Left hindlimb (tissue), 1 donor: ENCODE data around the gene HEXA.

Source experiments
- DNase-seq: peaks from one replicate; pipeline ENCODE4 v3.0.0-alpha.2; 2018

HEXA gene

DNA sequence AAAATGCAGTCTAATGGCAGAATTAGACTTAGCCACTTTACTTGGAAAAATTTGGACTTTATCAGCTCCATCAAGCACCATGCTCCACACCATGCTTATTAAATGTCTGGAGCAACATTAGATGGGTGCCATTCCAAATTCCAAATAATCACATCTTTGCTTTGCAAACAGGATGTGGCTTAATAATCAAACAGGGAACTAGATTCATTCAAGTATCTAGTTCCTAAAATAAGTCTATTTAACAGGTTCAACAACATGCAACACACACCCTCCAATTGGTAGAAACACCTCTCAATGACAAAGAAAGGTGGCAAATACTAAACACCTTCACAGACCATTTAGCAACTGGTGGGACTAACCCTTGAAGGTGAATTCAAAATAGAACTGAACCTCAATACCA lies 3.5 kb downstream of the HEXA start:
- DNase-seq = no peak

DNA sequence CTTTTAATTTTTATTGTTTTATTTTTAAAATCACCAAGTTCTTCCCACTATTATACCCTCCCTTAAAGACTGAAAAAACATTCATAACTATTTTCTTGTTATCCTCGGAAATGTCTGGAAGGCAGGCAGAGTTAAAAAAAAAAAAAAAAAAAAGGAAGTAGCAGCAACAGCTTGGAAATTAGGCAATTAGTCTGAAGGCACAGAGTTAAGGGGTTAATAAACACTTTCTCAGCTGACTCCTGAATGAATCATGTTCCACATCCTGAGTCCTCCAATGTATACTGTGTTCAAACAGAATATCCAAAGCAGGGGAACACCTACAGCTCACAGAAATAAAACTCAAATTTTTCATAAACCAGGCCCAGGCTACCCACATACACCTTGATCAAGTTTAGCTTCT lies 5.8 kb downstream of the HEXA start:
- no peak for DNase-seq

DNA sequence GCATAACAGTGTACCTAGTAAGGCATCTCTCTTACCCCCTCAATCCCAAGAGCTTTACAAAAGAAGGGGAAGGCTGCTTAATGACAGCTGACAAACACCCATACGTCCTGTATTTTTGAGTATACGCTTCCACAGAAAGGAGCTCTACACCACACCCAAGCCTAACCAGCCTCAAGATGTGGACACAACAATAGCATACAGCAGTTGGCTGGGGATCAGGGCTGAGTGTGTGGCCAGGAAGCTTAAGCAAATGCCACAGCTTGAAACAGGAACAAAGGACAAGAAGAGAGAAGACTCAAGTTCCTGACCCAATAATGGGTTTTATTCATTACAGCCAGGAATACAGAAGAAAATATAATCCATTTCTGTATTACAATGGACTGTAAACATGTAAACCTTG lies 6.9 kb downstream of the HEXA start:
- DNase-seq = no peak

DNA sequence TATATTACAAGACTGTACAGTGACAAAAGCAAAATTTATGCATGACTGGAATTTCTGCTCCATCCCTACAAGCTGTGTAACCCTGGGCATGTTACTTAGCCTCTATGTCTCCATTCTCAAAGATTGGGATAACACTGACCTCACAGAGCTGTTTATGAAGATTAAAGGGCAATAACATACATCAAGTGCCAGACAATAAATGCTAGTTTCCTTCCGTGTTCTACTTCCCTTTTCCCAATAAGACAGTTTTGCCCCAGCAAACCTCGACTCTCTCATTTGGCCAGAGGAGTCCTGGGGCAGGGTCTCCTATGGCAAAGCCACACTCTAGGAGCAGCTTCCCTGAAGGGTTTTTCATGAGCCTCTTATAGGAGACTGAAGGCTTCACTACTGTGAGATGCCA lies 7.5 kb downstream of the HEXA start:
- DNase-seq = no peak

DNA sequence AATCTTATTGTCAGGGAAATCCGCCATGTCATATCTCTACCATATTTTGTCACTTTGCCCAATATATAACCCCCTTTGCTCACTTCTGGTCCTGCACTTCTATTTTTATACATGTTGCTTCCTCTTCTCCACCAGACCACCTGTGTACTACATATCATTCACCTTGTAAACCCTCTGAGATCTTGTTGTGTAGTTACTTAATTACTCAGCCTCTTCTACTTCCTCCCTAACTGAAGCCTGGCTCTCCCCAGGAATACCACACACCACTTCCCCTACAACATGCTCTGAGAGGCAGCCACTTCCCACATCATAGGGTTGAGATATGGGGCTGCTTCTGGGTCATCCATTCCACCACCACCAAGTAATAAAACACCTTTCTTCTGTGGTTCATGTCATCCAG lies 10.0 kb downstream of the HEXA start:
- no peak for DNase-seq

DNA sequence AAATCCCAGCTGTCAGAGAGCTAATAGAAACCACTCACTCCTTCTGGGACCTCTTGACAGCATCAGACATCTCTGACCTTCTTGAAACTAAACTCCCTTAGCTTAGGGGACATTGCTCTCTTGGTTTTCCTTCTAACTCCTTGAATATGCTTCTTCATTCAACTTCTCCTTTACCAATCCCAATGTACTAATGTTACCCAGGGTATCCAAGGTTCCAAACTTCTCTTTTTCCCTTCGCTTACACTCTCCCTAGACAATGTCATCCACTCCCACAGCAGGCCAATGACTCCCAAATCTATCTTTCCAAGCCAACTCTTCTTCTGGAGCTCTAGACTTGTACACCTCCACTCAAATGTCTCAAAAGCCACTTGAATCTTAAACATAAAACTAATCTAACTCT lies 14.6 kb downstream of the HEXA start:
- no peak for DNase-seq

DNA sequence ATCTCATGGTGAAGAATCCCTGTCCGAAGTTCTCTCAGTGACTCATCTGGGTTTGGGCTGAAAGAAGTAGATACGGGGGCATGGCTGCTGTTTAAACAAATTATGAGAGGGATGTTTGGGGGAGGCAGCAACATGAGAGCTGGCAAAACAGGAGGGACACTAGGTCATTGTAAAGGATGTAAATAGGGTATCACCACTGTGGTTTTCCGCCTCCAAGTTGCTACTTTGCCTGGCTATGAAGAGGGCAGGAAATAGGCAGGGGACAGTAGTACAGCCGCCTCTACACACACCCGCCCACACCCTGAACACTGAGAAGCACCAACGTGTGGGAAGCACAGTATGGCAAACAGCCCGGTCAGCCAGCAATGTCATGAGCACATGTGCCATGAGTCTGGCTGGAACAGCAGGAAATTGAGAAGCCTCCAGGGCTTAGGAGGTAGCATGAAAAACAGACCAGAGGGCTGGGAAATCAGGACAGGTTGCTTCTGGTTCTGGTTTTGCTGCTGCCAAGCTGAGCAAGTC lies 17.1 kb downstream of the HEXA start:
- DNase-seq = peak; percentile 43

DNA sequence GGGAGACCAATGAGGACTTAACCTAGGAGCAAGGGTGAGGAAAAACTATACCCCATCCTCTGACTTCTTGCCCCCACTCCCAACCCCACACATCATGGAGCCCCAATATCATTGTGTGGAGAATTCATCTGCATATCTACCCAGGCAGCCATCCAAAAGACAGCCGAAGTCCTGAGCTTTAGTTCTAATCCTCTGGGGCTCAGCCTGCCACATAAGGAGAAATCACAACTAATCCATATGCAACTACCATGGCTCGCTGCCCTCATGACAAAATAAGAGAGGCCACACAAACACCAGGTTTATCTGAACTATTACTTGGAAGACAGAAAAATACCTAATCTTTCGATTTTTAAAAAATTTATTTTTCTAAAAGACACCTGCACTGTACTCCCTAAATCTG lies 17.7 kb downstream of the HEXA start:
- no peak for DNase-seq

DNA sequence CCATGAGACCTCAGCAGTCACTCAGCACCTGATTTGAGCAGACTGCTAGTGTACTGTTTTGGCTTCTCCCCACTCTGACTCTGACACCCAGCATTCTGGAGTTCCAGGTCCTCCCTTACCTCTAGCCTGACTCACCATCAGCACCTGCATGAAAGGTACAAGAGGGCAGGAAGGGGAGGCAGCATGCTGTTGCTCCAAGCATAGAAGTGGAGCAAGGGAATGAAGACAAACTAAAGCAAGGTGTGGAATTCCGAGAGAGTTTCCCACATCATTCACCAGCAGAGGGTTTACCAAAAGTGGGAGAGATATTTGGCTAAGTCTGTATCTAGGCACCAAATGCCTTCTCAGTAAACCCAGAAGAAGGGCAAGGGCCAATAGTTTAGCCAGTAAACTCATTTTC lies 21.3 kb downstream of the HEXA start:
- DNase-seq = no peak

DNA sequence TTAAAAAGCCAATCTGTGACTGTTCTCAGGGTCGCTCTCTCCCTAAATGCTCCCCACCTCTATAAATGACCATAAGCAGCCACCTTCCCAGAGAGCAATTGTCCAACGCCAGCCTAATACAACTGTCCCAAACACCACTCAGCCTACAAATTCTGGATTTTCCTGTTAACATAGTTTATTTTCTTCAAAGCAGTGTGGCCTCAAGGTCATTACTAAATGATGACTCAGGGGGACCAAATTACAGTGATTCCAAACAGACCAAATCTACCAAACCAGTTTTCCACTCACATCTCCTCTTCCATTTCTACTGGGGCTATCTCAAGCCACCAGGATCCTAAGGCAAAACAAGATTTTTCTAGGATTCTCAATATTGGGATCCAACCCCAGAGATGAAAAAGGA lies 22.5 kb downstream of the HEXA start:
- no peak for DNase-seq

DNA sequence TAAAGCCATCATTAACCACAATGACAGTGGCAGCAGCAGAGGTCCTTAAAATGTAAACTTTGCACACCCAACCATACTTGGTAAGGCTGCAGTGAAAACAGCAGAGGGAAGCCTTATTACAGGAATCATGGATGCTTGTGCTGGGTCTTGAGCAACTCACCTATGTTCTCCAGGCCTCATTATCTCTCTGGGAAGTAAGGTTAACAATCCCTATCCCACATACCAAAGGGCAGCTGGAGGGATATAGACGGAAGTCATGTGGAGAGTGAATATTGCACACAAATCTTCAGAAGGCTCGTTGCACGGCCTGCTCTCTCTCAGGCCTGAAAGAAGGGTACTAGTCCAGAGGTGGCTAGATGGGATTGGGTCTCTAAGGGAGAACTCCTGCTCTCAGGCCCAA lies 30.0 kb downstream of the HEXA start:
- no peak for DNase-seq

DNA sequence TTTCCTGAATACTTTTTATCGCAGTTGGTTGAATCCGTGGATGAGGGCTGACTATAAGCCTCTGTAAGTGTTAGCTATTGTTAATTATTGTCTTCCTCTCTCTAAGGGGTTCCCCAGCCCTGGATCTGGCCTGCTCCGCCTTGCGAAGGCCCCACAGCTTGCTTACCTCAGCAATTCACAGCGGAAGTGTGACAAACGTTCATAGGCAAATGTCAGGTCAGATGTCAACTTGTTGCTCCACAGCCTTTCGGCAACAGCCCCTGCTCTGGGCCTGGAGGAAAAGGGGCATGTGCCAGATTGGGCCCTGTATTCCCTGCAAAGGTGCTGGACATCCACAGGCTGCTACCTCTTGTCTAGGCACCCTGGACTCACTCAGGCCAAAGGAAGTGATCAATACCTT lies 30.5 kb downstream of the HEXA start:
- DNase-seq = no peak

DNA sequence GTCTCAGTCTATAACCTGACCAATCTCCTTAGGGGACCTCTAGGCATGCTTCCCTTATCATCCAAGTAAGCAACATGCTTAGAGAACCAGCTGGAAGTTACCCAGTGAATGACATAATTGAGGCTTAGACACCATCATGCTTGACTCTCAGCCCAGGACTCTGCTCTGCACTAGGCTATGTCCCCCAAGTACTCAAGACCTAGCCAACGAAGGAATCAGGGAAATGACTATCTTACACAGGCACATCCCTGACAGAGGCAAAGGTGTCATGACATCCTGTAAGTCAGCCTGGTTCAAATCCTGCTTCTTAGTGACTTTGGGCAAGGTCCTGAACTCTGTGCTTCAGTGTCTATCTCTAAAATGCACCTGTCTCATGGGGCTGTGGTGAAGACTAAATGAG lies 31.2 kb downstream of the HEXA start:
- DNase-seq = no peak

DNA sequence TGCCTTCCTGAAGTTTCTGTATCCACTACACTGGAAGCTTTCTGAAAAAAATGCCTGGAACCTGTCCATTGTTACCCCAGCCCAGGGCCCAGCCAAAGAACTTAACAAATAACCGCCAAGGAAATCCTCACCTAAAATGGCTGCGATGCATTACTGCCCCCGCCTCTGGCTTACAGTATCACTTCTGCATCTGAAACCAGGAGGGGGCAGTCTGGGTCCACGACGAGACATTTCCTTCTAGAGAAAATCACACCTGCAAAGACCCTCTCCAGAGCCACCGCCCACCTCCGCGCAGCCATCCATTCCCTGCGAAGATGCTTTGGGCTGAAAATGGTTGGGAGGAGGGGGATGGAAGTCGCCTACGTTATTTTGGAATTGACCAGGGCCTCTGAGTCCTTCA lies 33.4 kb downstream of the HEXA start:
- DNase-seq = no peak

DNA sequence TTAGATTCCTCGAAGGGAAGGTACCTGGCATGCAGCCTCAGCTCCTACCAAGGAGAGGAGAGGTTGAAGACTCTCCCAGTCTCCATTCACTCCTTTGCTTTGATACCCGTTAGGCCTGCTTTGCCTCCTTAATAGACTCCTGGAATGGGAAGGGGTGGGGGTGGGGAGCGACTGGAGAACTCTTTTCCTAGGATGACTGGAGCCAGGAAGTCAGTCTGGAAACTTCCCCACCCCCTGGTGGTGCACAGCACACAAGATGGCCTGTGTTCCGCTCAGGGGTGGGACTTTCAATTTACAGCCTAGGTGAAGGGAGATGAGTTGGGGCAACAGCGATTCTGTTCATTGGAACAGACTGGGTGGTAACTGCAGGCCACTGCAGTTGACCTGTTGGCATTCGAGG lies 34.5 kb downstream of the HEXA start:
- no peak for DNase-seq

DNA sequence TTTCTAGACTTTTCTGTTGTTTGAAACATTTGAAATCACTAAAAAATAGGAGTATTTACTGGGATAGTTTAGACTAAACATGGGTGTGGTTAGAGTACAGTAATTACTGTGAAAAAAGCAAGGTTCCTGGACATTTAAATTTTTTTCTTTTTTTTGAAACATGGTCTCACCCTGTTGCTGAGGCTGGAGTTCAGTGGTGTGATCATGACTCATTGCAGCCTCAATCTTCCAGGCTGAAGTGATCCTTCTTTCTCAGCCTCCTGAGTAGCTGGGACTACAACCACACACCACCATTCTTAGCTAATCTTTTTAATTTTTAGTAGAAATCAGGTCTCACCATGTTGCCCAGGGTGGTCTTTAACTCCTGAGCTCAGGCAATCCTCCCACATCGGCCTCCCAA lies 35.4 kb downstream of the HEXA start:
- no peak for DNase-seq

DNA sequence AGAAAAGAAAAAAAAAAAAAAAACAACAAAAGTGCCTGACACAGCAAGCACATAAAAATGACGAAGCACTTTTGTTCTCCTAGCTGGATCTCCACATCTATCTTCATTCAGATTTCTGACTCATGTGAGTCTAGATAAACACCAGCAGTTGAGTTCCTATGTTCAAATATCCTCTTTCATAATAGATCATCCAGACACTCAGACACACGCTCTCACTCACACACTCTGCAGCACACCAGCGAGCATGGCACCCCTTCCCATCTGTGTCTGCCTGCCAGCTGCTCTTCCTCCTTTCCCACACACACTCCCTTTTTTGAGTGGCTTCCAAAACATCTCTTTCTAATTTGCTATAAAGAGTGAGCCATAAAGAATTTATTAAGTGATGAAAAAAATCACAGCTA lies 36.0 kb downstream of the HEXA start:
- DNase-seq = peak; percentile 48

DNA sequence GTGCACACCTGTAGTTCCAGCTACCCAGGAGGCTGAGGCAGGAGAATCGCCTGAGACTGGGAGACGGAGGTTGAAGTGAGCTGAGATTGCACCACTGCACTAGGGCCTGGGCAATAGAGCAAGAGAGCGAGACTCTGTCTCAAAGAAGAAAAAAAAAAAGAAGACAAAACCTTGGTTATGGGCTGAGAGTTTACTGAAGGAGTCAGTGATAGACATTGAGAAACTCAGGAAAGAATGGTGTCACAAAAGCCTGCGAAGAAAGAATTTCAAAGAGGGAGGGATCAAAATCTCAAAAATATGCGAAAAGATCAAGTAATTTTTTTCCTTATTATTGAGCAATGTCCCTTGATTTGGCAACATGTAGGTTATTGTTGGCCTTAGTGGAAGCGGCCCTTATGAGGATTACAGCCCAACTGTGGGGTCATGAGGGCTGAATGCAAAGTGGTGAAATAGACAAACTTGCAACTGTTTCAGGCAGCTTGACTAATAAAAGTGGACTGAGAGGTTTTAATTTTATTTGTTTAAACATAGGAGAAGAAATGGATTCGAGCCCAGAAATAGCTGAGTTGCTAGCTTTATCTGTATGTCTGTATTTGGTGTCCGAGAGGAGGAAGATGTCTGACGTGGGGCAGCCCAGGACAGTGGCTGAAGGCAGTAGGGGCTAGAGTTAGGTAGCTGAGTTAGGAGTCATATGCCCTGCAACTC lies 37.0 kb downstream of the HEXA start:
- no peak for DNase-seq

DNA sequence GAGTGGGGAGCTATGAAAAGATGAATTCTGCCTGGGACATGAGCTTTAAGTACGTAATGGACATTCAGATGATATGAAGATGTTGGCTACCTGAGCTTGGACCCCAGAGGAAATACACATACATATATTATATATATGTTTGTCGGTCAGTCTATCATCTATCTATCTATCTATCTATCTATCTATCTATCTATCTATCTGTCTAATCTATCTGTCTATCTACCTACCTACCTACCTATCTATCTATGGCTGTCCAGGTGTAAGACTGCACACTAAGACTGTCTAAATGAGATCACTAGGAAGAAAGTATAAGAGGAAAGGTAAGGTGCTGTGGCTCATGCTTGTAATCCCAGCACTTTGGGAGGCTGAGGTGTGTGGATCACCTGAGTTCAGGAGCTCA lies 37.7 kb downstream of the HEXA start:
- no peak for DNase-seq

DNA sequence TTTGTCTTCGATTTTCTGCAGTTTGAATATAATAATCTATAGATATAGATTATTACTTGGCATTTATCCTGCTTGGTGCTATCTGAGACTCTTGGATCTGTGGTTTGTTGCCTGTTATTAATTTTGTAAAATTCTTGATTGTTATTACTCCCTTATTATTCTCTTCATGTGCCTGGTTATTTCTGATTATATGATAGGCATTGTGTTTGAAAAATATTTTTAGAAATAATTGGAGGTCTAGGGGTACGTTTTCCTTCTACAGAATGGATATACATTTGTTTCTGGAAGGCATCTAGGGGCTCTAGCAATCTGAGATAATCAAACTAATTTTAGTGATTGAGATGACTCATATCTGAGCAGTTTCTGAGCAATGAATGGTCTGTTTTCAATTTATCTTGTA lies 41.0 kb downstream of the HEXA start:
- no peak for DNase-seq

DNA sequence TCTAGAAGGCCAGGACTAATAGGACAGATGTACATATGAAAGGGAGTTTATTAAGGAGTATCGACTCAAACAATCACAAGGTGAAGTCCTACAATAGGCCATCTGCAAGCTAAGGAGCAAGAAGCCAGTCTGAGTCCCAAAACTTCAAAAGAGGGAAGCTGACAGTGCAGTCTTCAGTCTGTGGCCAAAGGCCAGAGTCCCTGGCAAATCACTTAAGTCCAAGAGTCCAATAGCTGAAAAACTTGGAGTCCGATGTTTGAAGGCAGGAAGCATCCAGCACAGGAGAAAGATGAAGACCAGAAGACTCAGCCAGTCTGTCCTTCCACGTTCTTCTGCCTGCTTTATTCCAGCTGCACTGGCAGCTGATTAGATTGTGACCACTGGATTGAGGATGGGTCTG lies 44.8 kb downstream of the HEXA start:
- no peak for DNase-seq

DNA sequence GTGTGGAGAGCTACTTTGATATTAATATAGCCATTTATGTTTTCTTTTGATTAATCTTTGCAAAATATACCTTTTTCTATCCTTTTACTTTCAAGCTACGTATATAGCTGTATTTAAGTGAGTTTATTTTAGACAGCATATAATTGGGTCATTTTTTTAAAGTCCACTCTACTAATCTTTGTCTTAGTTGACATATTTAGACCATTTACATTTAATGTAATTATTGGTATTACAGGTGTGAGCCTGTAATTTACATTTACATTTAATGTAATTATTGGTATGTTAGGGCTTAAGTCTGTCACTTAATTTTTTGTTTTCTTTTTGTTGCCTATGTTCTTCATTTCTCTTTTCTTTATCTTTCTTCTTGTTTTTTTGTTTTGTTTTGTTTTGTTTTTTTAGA lies 52.1 kb downstream of the HEXA start:
- no peak for DNase-seq

DNA sequence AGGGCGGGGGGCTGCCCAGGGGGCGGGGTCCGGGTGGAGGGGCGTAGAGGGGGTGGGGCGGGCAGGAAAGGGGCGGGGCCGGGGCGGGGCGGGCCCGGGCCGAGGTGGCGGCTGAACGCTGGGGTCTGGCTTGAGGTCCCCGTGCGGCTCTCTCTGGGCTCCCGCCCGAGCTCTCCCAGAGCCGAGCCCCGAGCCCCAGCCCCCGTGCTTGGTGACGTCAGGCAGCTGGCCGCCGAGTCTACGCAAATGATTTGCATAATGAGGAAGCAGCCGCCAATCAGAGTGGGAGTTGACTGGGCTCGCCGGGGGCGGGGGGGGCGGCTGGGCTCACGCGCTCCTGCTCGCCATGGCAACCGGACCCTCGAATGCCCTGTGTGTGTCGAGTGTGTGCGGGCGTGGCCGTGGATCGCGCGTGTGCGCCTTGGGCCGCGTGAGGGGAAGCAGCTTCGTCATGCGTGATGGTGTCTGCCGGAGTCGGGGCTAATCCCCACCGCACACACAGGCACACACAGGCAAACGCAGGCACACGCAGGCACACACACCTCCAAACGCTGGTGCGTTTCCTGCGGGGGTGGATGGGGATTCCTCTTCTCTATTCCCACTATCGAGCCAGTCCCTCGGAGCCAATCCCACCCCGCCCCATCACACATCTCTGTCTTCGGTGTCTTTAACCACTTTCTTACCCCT lies 55.7 kb downstream of the HEXA start, which contains the start of gene CELF6:
Gene CELF6 (minus strand): TSS at position 173 of the 687 bp plus-strand sequence. CDS start 283 bp downstream, outside the sequence.
- peak; percentile 82 for DNase-seq

DNA sequence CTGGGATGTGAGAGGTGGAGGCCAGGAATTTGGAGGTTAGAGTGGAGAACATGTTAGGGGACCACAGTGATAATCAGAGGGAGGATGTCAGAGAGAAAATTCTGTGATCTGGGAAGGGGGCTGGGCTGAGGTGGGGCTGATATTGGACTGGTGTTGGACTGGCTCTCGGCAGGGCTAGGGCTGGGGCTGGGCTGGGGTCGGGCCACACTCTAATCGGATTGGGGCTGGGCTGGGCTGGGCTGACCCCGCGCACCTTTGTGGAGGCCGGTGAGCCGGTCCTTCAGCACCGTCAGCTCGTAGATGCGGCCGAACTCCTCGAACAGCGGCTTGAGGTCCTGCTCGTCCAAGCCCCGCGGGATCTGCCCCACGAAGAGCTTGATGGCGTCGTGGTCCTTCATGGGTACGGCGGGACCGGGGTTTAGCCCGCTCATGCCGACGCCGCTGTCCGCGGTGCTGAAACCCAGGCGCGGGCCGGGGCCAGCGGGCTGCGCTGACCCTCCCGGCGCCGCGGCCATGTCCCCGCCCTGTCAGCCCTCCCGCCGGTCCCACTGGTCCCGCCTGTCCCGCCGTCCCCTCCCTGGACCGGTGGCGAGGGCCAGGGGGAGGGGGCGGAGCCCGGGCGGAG lies 56.3 kb downstream of the HEXA start:
- DNase-seq = peak; percentile 83
